Measurements from ENCODE around the gene KIF21B.

Gene KIF21B

GRCh38 chr1:201019321-201019977 is 4.1 kb downstream of the KIF21B start:
- DNase-seq: peak; percentile 73

- DNase-seq: no peak
Measured at GRCh38 chr1:201017828-201018163, 5.7 kb downstream of the KIF21B start.

- peak; percentile 23 for DNase-seq
Measured at GRCh38 chr1:201016943-201017827, 6.3 kb downstream of the KIF21B start.

- DNase-seq: peak; percentile 67
Measured at GRCh38 chr1:201016211-201016651, 7.3 kb downstream of the KIF21B start.

- DNase-seq: no peak
Measured at GRCh38 chr1:201015551-201016091, 7.9 kb downstream of the KIF21B start.

GRCh38 chr1:201014816-201015200 is 8.7 kb downstream of the KIF21B start:
- no peak for DNase-seq

- DNase-seq: no peak
Measured at GRCh38 chr1:201013991-201014815, 9.3 kb downstream of the KIF21B start.

- no peak for DNase-seq
Measured at GRCh38 chr1:201013031-201013485, 10.5 kb downstream of the KIF21B start.

GRCh38 chr1:201011616-201012015 is 11.9 kb downstream of the KIF21B start:
- DNase-seq: no peak

GRCh38 chr1:201009962-201010645 is 13.4 kb downstream of the KIF21B start:
- DNase-seq: peak; percentile 20

GRCh38 chr1:201008666-201009360 is 14.7 kb downstream of the KIF21B start:
- DNase-seq: no peak

- DNase-seq: no peak
Measured at GRCh38 chr1:201007481-201007880, 16.0 kb downstream of the KIF21B start.

- DNase-seq: no peak
Measured at GRCh38 chr1:201006450-201006849, 17.1 kb downstream of the KIF21B start.

GRCh38 chr1:201004732-201005131 is 18.8 kb downstream of the KIF21B start:
- DNase-seq: no peak

- DNase-seq: no peak
Measured at GRCh38 chr1:201004154-201004553, 19.4 kb downstream of the KIF21B start.

- no peak for DNase-seq
Measured at GRCh38 chr1:201002510-201002909, 21.0 kb downstream of the KIF21B start.

GRCh38 chr1:201001962-201002361 is 21.6 kb downstream of the KIF21B start:
- no peak for DNase-seq

- no peak for DNase-seq
Measured at GRCh38 chr1:201000391-201000790, 23.1 kb downstream of the KIF21B start.

- DNase-seq: no peak
Measured at GRCh38 chr1:200999667-201000066, 23.8 kb downstream of the KIF21B start.

- DNase-seq: no peak
Measured at GRCh38 chr1:200998323-200998722, 25.2 kb downstream of the KIF21B start.

- no peak for DNase-seq
Measured at GRCh38 chr1:200992382-200993048, 31.0 kb downstream of the KIF21B start.
